Stimulated activated CD8-positive, alpha-beta memory T cell treated with anti-CD3 and anti-CD28 coated beads, Interleukin-7, amount 100 ng/mL, for 4 hours (primary cell): Measurements from ENCODE around the gene FAM170B.

ENCODE experiments used
- DNase-seq, 2 donors: peaks; one replicate each; pipeline ENCODE4 v3.0.0-alpha.2; 2020; ENCODE audit warnings: low read depth in 2 of 2

Gene FAM170B

GRCh38 chr10:49106451-49106850 is 27.4 kb downstream of the FAM170B start:
- no peak for DNase-seq

GRCh38 chr10:49105076-49105475 is 28.7 kb downstream of the FAM170B start:
- DNase-seq: no peak

- DNase-seq: no peak
Measured at GRCh38 chr10:49104323-49104722, 29.5 kb downstream of the FAM170B start.

- DNase-seq: no peak
Measured at GRCh38 chr10:49103761-49104160, 30.1 kb downstream of the FAM170B start.

- DNase-seq: no peak
Measured at GRCh38 chr10:49099046-49099445, 34.8 kb downstream of the FAM170B start.

GRCh38 chr10:49096890-49097445 is 36.9 kb downstream of the FAM170B start:
- DNase-seq: no peak

GRCh38 chr10:49094646-49095045 is 39.2 kb downstream of the FAM170B start:
- no peak for DNase-seq

- no peak for DNase-seq
Measured at GRCh38 chr10:49093922-49094321, 39.9 kb downstream of the FAM170B start.

- no peak for DNase-seq
Measured at GRCh38 chr10:49092477-49092876, 41.3 kb downstream of the FAM170B start.

GRCh38 chr10:49091450-49092210 is 42.2 kb downstream of the FAM170B start:
- no peak for DNase-seq

GRCh38 chr10:49090696-49091380 is 43.0 kb downstream of the FAM170B start:
- no peak for DNase-seq

GRCh38 chr10:49090189-49090575 is 43.6 kb downstream of the FAM170B start:
- no peak for DNase-seq

GRCh38 chr10:49089557-49090188 is 44.1 kb downstream of the FAM170B start:
- no peak for DNase-seq

- DNase-seq: no peak
Measured at GRCh38 chr10:49089152-49089551, 44.7 kb downstream of the FAM170B start.

- no peak for DNase-seq
Measured at GRCh38 chr10:49086889-49087288, 46.9 kb downstream of the FAM170B start.

GRCh38 chr10:49083261-49083660 is 50.6 kb downstream of the FAM170B start:
- no peak for DNase-seq

GRCh38 chr10:49082766-49083165 is 51.1 kb downstream of the FAM170B start:
- DNase-seq: no peak

GRCh38 chr10:49081547-49082275 is 52.1 kb downstream of the FAM170B start:
- DNase-seq: no peak
